HEK293 (cell line): ENCODE data around the gene ARL3.

Experiments
- CTCF ChIP-seq: fragments of 450-650 bp; formaldehyde crosslinking; IDR thresholded peaks from 2 replicates; pipeline ENCODE4 v1.5.1; 2016; ENCODE audit warnings: missing biosample characterization, missing genetic modification characterization
- GLIS1 ChIP-seq: fragments of 450-650 bp; formaldehyde crosslinking; IDR thresholded peaks from 2 replicates; pipeline ENCODE4 v1.5.1; 2016; ENCODE audit warnings: missing biosample characterization, missing genetic modification characterization
- OSR2 ChIP-seq: fragments of 450-650 bp; formaldehyde crosslinking; IDR thresholded peaks from 2 replicates; pipeline ENCODE4 v1.5.1; 2016; ENCODE audit warnings: missing biosample characterization, missing genetic modification characterization
- PRDM1 ChIP-seq: fragments of 450-650 bp; formaldehyde crosslinking; IDR thresholded peaks from 2 replicates; pipeline ENCODE4; 2016; ENCODE audit warnings: missing biosample characterization, missing genetic modification characterization
- PRDM2 ChIP-seq: fragments of 450-650 bp; formaldehyde crosslinking; IDR thresholded peaks from 2 replicates; pipeline ENCODE4 v1.5.1; 2016; ENCODE audit warnings: missing biosample characterization, missing genetic modification characterization, borderline replicate concordance
- REST ChIP-seq: fragments of 450-650 bp; formaldehyde crosslinking; IDR thresholded peaks from 2 replicates; pipeline ENCODE4 v1.5.1; 2016; ENCODE audit warnings: missing biosample characterization, missing genetic modification characterization
- ZFHX2 ChIP-seq: fragments of 450-650 bp; formaldehyde crosslinking; conservative IDR thresholded peaks from 2 replicates; pipeline ENCODE4 v1.5.1; 2016; ENCODE audit warnings: missing biosample characterization, missing genetic modification characterization
- ZFP3 ChIP-seq: fragments of 450-650 bp; formaldehyde crosslinking; IDR thresholded peaks from 2 replicates; pipeline ENCODE4 v1.5.1; 2016; ENCODE audit warnings: low read depth, missing biosample characterization, missing genetic modification characterization
- ZNF274 ChIP-seq, 2 experiments: fragments of 200-500 bp in 1 of 2; fragments of 450-650 bp in 1 of 2; sonication (Bioruptor generic) in 1 of 2; formaldehyde crosslinking in 1 of 2; IDR thresholded peaks; 2 replicates each; pipeline versions ENCODE4 v1.5.1 to v1.6.1; 2014 to 2016; ENCODE audit warnings: borderline replicate concordance in 1 of 2, inconsistent platforms in 1 of 2, low read length in 1 of 2, missing biosample characterization in 1 of 2, missing genetic modification characterization in 1 of 2
- ZNF280D ChIP-seq: fragments of 450-650 bp; formaldehyde crosslinking; IDR thresholded peaks from 2 replicates; pipeline ENCODE4 v1.5.1; 2016; ENCODE audit warnings: missing biosample characterization, missing genetic modification characterization
- ZNF423 ChIP-seq: fragments of 450-650 bp; formaldehyde crosslinking; IDR thresholded peaks from 2 replicates; pipeline ENCODE4 v1.5.1; 2016; ENCODE audit warnings: missing biosample characterization, missing genetic modification characterization
- ZNF501 ChIP-seq: fragments of 450-650 bp; formaldehyde crosslinking; IDR thresholded peaks from 2 replicates; pipeline ENCODE4 v1.5.1; 2016; ENCODE audit warnings: missing biosample characterization, missing genetic modification characterization
- ZNF600 ChIP-seq: fragments of 450-650 bp; formaldehyde crosslinking; IDR thresholded peaks from 2 replicates; pipeline ENCODE4 v1.5.1; 2016; ENCODE audit warnings: missing biosample characterization, missing genetic modification characterization
- ZNF623 ChIP-seq: fragments of 450-650 bp; formaldehyde crosslinking; IDR thresholded peaks from 2 replicates; pipeline ENCODE4 v1.5.1; 2016; ENCODE audit warnings: missing biosample characterization, missing genetic modification characterization
- TF ChIP-seq, protein P1 (sequence below): fragments of 450-650 bp; formaldehyde crosslinking; IDR thresholded peaks from 2 replicates; pipeline ENCODE4 v1.5.1; 2016; ENCODE audit warnings: missing biosample characterization, missing genetic modification characterization
- TF ChIP-seq, protein P2 (sequence below): fragments of 450-650 bp; formaldehyde crosslinking; IDR thresholded peaks from 2 replicates; pipeline ENCODE4 v1.5.1; 2016; ENCODE audit warnings: missing biosample characterization, missing genetic modification characterization
- TF ChIP-seq, protein P3 (sequence below): sonication (generic); formaldehyde crosslinking; IDR thresholded peaks from 2 replicates; pipeline ENCODE4 v1.8.1; 2022; ENCODE audit warnings: mild to moderate bottlenecking, moderate library complexity, missing genetic modification reagents

Gene ARL3

DNA sequence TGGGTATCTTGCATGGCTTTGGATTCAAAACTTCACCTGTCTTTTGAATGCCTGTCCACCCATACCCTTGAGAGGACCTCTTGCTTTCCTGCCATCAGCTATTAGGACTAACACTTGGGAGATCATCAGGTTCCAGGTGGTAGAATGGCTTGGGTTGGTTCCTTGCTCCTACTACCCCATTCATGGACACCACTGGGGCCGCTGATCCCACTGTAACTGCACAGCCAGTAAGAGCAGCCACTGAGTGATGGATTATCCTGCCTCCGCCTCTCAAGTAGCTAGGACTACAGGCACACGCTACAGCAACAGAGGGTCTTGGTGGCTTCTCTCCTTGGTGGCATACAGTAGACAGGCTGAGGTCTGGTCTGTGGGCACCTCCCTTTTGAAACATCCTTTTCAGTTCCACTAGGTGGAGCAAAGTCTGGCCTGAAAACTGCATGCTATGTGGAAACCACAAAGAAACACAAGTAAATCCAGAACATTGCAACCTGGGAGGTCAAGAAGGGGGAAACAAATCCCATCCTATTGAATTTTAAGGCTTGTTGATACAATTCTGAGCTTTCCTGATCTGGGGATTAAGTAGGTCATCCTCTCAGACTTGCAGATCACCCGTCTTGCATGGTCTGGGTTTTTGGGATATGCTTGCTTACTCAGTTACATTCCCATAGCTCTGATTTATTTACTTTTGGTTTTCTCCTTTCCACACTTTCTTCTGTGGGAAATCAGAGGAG lies 38.9 kb upstream of the ARL3 start (continued):
- TF ChIP-seq ZNF280D (tag by site-specific recombination) (no peak), ZNF623 (tag by site-specific recombination) (no peak), REST (no peak), ZNF600 (tag by site-specific recombination) (peak; percentile 85), GLIS1 (tag by site-specific recombination) (no peak; the same call in 1 of the 2 replicates), ZNF274 (IDR thresholded peaks at IDR 0.05; ENCODE audit: low read length) (no peak), ZNF274 (tag by site-specific recombination; IDR thresholded peaks at IDR 0.05; ENCODE audit: borderline replicate concordance) (no peak), ZFP3 (tag by site-specific recombination) (no peak), OSR2 (tag by site-specific recombination) (no peak), ZNF501 (tag by site-specific recombination) (no peak), ZFHX2 (tag by site-specific recombination) (no peak), PRDM1 (peak; percentile 88), ZNF423 (tag by site-specific recombination) (no peak), PRDM2 (no peak), CTCF (peak; percentile 45; the same call in 1 of the 2 replicates)
- TF ChIP-seq, protein P1, sequence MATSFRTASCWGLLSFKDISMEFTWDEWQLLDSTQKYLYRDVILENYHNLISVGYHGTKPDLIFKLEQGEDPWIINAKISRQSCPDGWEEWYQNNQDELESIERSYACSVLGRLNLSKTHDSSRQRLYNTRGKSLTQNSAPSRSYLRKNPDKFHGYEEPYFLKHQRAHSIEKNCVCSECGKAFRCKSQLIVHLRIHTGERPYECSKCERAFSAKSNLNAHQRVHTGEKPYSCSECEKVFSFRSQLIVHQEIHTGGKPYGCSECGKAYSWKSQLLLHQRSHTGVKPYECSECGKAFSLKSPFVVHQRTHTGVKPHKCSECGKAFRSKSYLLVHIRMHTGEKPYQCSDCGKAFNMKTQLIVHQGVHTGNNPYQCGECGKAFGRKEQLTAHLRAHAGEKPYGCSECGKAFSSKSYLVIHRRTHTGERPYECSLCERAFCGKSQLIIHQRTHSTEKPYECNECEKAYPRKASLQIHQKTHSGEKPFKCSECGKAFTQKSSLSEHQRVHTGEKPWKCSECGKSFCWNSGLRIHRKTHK (tag by site-specific recombination), result no peak
- TF ChIP-seq, protein P2, sequence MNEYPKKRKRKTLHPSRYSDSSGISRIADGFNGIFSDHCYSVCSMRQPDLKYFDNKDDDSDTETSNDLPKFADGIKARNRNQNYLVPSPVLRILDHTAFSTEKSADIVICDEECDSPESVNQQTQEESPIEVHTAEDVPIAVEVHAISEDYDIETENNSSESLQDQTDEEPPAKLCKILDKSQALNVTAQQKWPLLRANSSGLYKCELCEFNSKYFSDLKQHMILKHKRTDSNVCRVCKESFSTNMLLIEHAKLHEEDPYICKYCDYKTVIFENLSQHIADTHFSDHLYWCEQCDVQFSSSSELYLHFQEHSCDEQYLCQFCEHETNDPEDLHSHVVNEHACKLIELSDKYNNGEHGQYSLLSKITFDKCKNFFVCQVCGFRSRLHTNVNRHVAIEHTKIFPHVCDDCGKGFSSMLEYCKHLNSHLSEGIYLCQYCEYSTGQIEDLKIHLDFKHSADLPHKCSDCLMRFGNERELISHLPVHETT, result no peak
- TF ChIP-seq, protein P3, sequence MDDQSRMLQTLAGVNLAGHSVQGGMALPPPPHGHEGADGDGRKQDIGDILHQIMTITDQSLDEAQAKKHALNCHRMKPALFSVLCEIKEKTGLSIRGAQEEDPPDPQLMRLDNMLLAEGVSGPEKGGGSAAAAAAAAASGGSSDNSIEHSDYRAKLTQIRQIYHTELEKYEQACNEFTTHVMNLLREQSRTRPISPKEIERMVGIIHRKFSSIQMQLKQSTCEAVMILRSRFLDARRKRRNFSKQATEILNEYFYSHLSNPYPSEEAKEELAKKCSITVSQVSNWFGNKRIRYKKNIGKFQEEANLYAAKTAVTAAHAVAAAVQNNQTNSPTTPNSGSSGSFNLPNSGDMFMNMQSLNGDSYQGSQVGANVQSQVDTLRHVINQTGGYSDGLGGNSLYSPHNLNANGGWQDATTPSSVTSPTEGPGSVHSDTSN (CRISPR knock-in tag), result no peak
